NCI-H2227 (cell line): ENCODE data around the gene RAB3GAP1.
"Not testable (repeated sequence)": the region's sequence is repeated elsewhere in the genome, so short reads cannot be mapped to it uniquely, and the experiment has no call there.

Source experiments
- DNase-seq: peaks from one replicate; lab custom pipeline; 2025; ENCODE audit not compliant: unreplicated experiment; lab: John Stamatoyannopoulos, UW

Gene RAB3GAP1

GRCh38 chr2:135052997-135053474 is 944 bp downstream of the RAB3GAP1 start:
- DNase-seq, result no peak

- no peak for DNase-seq
These were observed 3.2 kb downstream of the RAB3GAP1 start for GRCh38 chr2:135055182-135055786.

GRCh38 chr2:135056790-135057189 is 4.7 kb downstream of the RAB3GAP1 start:
- no peak for DNase-seq

GRCh38 chr2:135059577-135059976 is 7.5 kb downstream of the RAB3GAP1 start:
- no peak for DNase-seq

GRCh38 chr2:135063210-135063609 is 11.1 kb downstream of the RAB3GAP1 start:
- no peak for DNase-seq

GRCh38 chr2:135064149-135064548 is 12.1 kb downstream of the RAB3GAP1 start:
- no peak for DNase-seq

- DNase-seq, result no peak
These were observed 14.6 kb downstream of the RAB3GAP1 start for GRCh38 chr2:135066710-135067109.

- peak; percentile 28 for DNase-seq
These were observed 20.3 kb downstream of the RAB3GAP1 start for GRCh38 chr2:135072125-135072997.

GRCh38 chr2:135074216-135074615 is 22.1 kb downstream of the RAB3GAP1 start:
- no peak for DNase-seq

GRCh38 chr2:135076556-135076955 is 24.5 kb downstream of the RAB3GAP1 start:
- no peak for DNase-seq

- no peak for DNase-seq
These were observed 26.3 kb downstream of the RAB3GAP1 start for GRCh38 chr2:135078417-135078816.

GRCh38 chr2:135086222-135086621 is 34.1 kb downstream of the RAB3GAP1 start:
- no peak for DNase-seq

- DNase-seq, result not testable (repeated sequence)
These were observed 37.5 kb downstream of the RAB3GAP1 start for GRCh38 chr2:135089597-135089996.

- no peak for DNase-seq
These were observed 39.6 kb downstream of the RAB3GAP1 start for GRCh38 chr2:135091681-135092080.

GRCh38 chr2:135093193-135093592 is 41.1 kb downstream of the RAB3GAP1 start:
- no peak for DNase-seq

GRCh38 chr2:135093670-135094330 is 41.7 kb downstream of the RAB3GAP1 start:
- no peak for DNase-seq

GRCh38 chr2:135094508-135094907 is 42.4 kb downstream of the RAB3GAP1 start:
- no peak for DNase-seq

- no peak for DNase-seq
These were observed 43.5 kb downstream of the RAB3GAP1 start for GRCh38 chr2:135095591-135095990.

- no peak for DNase-seq
These were observed 44.8 kb downstream of the RAB3GAP1 start for GRCh38 chr2:135096665-135097446.

GRCh38 chr2:135097532-135098231 is 45.6 kb downstream of the RAB3GAP1 start:
- no peak for DNase-seq
